HepG2 (cell line): ENCODE data around the gene RPSA. TPM values are rescaled to one million over a fixed set of nuclear protein-coding genes. Genes with fewer than 3 reads are reported as not detected.

Experiments
- ATAC-seq: fragments of 200-7000 bp; cut with Tn5 transposase; 3 replicates; pipeline ENCODE4 v1.9.1; 2020; ENCODE audit warnings: mild to moderate bottlenecking, moderate library complexity
- BruUV-seq: library from RNA; stranded (reverse); fragments of 400-500 nt; replicated peaks from 2 replicates; lab custom pipeline; 2021; lab: Mats Ljungman, UMichigan
- CTCF ChIA-PET: fragments of 300-600 bp; formaldehyde crosslinking; extraction: SDS; loops from one replicate; lab custom pipeline; 2021; ENCODE audit warnings: low total read pairs, inconsistent platforms, low intra/inter-chr PET ratio; lab: Yijun Ruan, JAX
- POLR2A ChIA-PET: fragments of 350-600 bp; sonication (Branson Sonifier 250); formaldehyde crosslinking; loops from one replicate; lab custom pipeline; 2020; ENCODE audit warnings: antibody characterized with exemption, inconsistent platforms; lab: Yijun Ruan, JAX
- DNase-seq: peaks from one replicate; pipeline ENCODE4 v3.0.0-alpha.2; 2015; ENCODE audit warnings: low spot score
- FAIRE-seq: peaks from 3 replicates; lab custom pipeline; 2011; peaks lifted over from hg19 to GRCh38; lab: Jason Lieb, UNC
- H2AFZ ChIP-seq: one replicate; pipeline ENCODE4 v1.6.1; 2011; ENCODE audit warnings: low read length, inconsistent platforms
- H3K27ac ChIP-seq: fragments of 300-600 bp; 3 replicates; pipeline ENCODE4 v1.8.0; 2011; ENCODE audit warnings: mixed run types, mild to moderate bottlenecking, mixed read lengths, low read length, inconsistent platforms; ENCODE audit not compliant: insufficient read depth; ENCODE audit errors: extremely low read length
- H3K27me3 ChIP-seq, 2 experiments: fragments of 200-600 bp in 1 of 2; 2 replicates in 1 of 2; 3 replicates in 1 of 2; pipeline versions ENCODE4 v1.6.0 to v1.8.0; 2011; ENCODE audit warnings: low read length in 2 of 2, mild to moderate bottlenecking in 2 of 2, moderate library complexity in 2 of 2, inconsistent platforms in 1 of 2; ENCODE audit not compliant: insufficient read depth in 2 of 2, control insufficient read depth in 1 of 2
- H3K36me3 ChIP-seq, 2 experiments: fragments of 200-600 bp in 1 of 2; replicated peaks in 1 of 2; 2 replicates in 1 of 2; 3 replicates in 1 of 2; pipeline versions ENCODE4 v1.5.1 to v1.8.0; 2011; ENCODE audit warnings: low read length in 2 of 2, inconsistent platforms in 1 of 2; ENCODE audit not compliant: insufficient read depth in 2 of 2, control insufficient read depth in 1 of 2
- H3K4me1 ChIP-seq: 2 replicates; pipeline ENCODE4 v1.5.1; 2012; ENCODE audit warnings: low read length, inconsistent platforms; ENCODE audit not compliant: insufficient read depth
- H3K4me2 ChIP-seq: 2 replicates; pipeline ENCODE4 v1.6.0; 2011; ENCODE audit warnings: low read depth, low read length, inconsistent platforms
- H3K4me3 ChIP-seq, 3 experiments: fragments of 200-600 bp in 1 of 3; sonication (generic), shearing (Covaris generic) in 1 of 3; replicated peaks in 1 of 3; 2 replicates each; pipeline ENCODE4 v1.5.1; 2011 to 2016; ENCODE audit warnings: low read length in 3 of 3, inconsistent platforms in 2 of 3, low read depth in 2 of 3, mild to moderate bottlenecking in 2 of 3, control low read depth in 1 of 3, mixed read lengths in 1 of 3; ENCODE audit not compliant: insufficient read depth in 1 of 3
- H3K79me2 ChIP-seq: one replicate; pipeline ENCODE4 v1.6.1; 2011; ENCODE audit warnings: low read length, inconsistent platforms; ENCODE audit not compliant: insufficient read depth
- H3K9ac ChIP-seq: 2 replicates; pipeline ENCODE4 v1.6.0; 2011; ENCODE audit warnings: mild to moderate bottlenecking, low read depth, low read length, inconsistent platforms; ENCODE audit not compliant: insufficient read depth
- H3K9me3 ChIP-seq: 2 replicates; pipeline ENCODE4 v1.5.1; 2012; ENCODE audit warnings: mild to moderate bottlenecking, low read length
- H4K20me1 ChIP-seq: 2 replicates; pipeline ENCODE4 v1.6.0; 2011; ENCODE audit warnings: inconsistent platforms, mild to moderate bottlenecking, low read length, moderate library complexity; ENCODE audit not compliant: insufficient read depth
- ARNT2 ChIP-seq: sonication (generic); formaldehyde crosslinking; IDR thresholded peaks from 2 replicates; pipeline ENCODE4 v1.8.0; 2022; ENCODE audit warnings: mild to moderate bottlenecking, low read depth, missing genetic modification reagents, moderate library complexity
- ATF2 ChIP-seq: sonication (generic); formaldehyde crosslinking; IDR thresholded peaks from 2 replicates; pipeline ENCODE4 v1.4.0; 2020; ENCODE audit warnings: missing genetic modification reagents
- BRCA1 ChIP-seq: sonication (generic); formaldehyde crosslinking; IDR thresholded peaks from 2 replicates; pipeline ENCODE4 v1.4.0; 2020; ENCODE audit warnings: missing genetic modification reagents
- HCFC1 ChIP-seq: fragments of 150-350 bp; IDR thresholded peaks from 2 replicates; pipeline ENCODE4 v1.6.1; 2014; ENCODE audit warnings: low read depth, low read length
- HNRNPUL1 ChIP-seq: fragments of 200-400 bp; formaldehyde crosslinking; IDR thresholded peaks from 2 replicates; pipeline ENCODE4 v1.6.1; 2017; ENCODE audit warnings: low read depth, mild to moderate bottlenecking, low read length, moderate library complexity
- KDM1A ChIP-seq: IDR thresholded peaks from 2 replicates; pipeline ENCODE4 v1.6.1; 2016; ENCODE audit warnings: missing compliant biosample characterization
- NBN ChIP-seq: fragments of 450-650 bp; conservative IDR thresholded peaks from 2 replicates; pipeline ENCODE4 v1.6.1; 2017
- RBM39 ChIP-seq: fragments of 200-400 bp; formaldehyde crosslinking; IDR thresholded peaks from one replicate; pipeline ENCODE4 v1.6.1; 2018; ENCODE audit warnings: antibody characterized with exemption, mild to moderate bottlenecking, low read depth, low read length; ENCODE audit not compliant: poor library complexity, severe bottlenecking
- SIX1 ChIP-seq: sonication (generic); formaldehyde crosslinking; IDR thresholded peaks from 2 replicates; pipeline ENCODE4 v1.4.0; 2020; ENCODE audit warnings: missing genetic modification reagents, borderline replicate concordance
- U2AF1 ChIP-seq: fragments of 200-400 bp; formaldehyde crosslinking; optimal IDR thresholded peaks from 2 replicates; pipeline ENCODE3; 2017; ENCODE audit warnings: mild to moderate bottlenecking, low read depth, low read length
- ZBTB14 ChIP-seq: sonication (generic); formaldehyde crosslinking; IDR thresholded peaks from 2 replicates; pipeline ENCODE4 v1.4.0; 2020; ENCODE audit warnings: missing genetic modification reagents
- ZNF160 ChIP-seq: sonication (generic); formaldehyde crosslinking; IDR thresholded peaks from 2 replicates; pipeline ENCODE4 v1.8.0; 2022; ENCODE audit warnings: mild to moderate bottlenecking, inconsistent platforms, missing genetic modification reagents
- ZNF609 ChIP-seq: sonication (generic); formaldehyde crosslinking; IDR thresholded peaks from 2 replicates; pipeline ENCODE4 v1.4.0; 2020; ENCODE audit warnings: mild to moderate bottlenecking, missing genetic modification reagents, borderline replicate concordance
- ZNF761 ChIP-seq: sonication (generic); formaldehyde crosslinking; conservative IDR thresholded peaks from 2 replicates; pipeline ENCODE4 v1.4.0; 2020; ENCODE audit warnings: mild to moderate bottlenecking, missing genetic modification reagents
- ZNF850 ChIP-seq: sonication (generic); formaldehyde crosslinking; conservative IDR thresholded peaks from 2 replicates; pipeline ENCODE4 v1.9.0; 2021; ENCODE audit warnings: mild to moderate bottlenecking, missing genetic modification reagents
- WGBS: methylation state at CpG from one replicate; pipeline ENCODE4 v1.1.6; 2017; ENCODE audit warnings: low lambda C conversion rate; 5-methylcytosine and 5-hydroxymethylcytosine counted together
- in situ Hi-C: cut with HindIII; loops from 2 replicates; pipeline ENCODE4 v1.10.0; 2017; ENCODE audit warnings: low pct_unique_long_range_greater_than_20kb; ENCODE audit not compliant: extremely low pct_ligation_motif_present
- intact Hi-C: fragments of 100-400 bp; cut with micrococcal nuclease; formaldehyde crosslinking; loops from one replicate; pipeline ENCODE4 v1.10.0; 2022; ENCODE audit not compliant: unreplicated experiment
- polyA plus RNA-seq, 8 experiments: library from polyadenylated mRNA; depleted of rRNA in 3 of 8; stranded (reverse) in 7 of 8; unstranded in 1 of 8; fragments of >200 nt; fragmentation: Illumina TruSeq in 4 of 8; extraction: Trizol in 4 of 8; gene quantifications; 2 replicates each; pipeline versions ENCODE4 v1.2.1 to v1.2.3, GENCODE V29; 2011 to 2016; ENCODE audit warnings: low read depth in 4 of 8, missing spikeins in 1 of 8, mixed read lengths in 1 of 8; ENCODE audit not compliant: insufficient read depth in 1 of 8
- total RNA-seq, 5 experiments: library from RNA; depleted of rRNA; stranded (reverse); fragments of >200 nt; fragmentation: Illumina TruSeq; extraction: Trizol; gene quantifications; 2 replicates each; pipeline ENCODE4 v1.2.3, GENCODE V29; 2016; ENCODE audit warnings: low read depth in 1 of 5

The RPSA gene
- total and polyA plus RNA-seq, 2 of the 13 experiments (the other 11 are each of a cell fraction or from before 2014, with no cell fraction given), result 1,683 to 3,226 TPM

GRCh38 chr3:39423436-39423970 lies 17.0 kb downstream of the RPSA start (continued):
- TF ChIP-seq ATF2 (CRISPR knock-in tag) (no peak), ZNF609 (CRISPR knock-in tag) (no peak), KDM1A (CRISPR knock-in tag) (no peak), ZNF761 (no peak), ZNF850 (CRISPR knock-in tag) (no peak), ZNF160 (CRISPR knock-in tag) (no peak)

- ATAC-seq (no peak), DNase-seq (no peak), FAIRE-seq (no peak)
- WGBS, result 0% methylated on average over 1 of the region's 1 CpG
- in situ Hi-C loops (no loop called here), intact Hi-C loops (no loop called here)
- Histone ChIP-seq H2AFZ (no peak overlapping the region), H3K36me3 (no peaks in the 10 kb centered on the region), H4K20me1 (no peaks in the 10 kb centered on the region), H3K4me1 (no peaks in the 10 kb centered on the region), H3K9me3 (no peaks in the 10 kb centered on the region), H3K9ac (no peak overlapping the region), H3K79me2 (no peaks in the 10 kb centered on the region), H3K4me2 (no peak overlapping the region), H3K27ac (no peak overlapping the region), H3K27me3 (peaks cover 0 to 6% of the 10 kb centered on the region in 2 experiments; a peak in 2 of 5 replicates), H3K4me3 (no peak overlapping the region)
- ChIA-PET POLR2A (no interaction called here), CTCF (no interaction called here)
- TF ChIP-seq NBN (no peak), ZBTB14 (CRISPR knock-in tag) (no peak), ARNT2 (no peak), HNRNPUL1 (no peak), HCFC1 (no peak), BRCA1 (no peak), RBM39 (no peak), SIX1 (no peak), U2AF1 (no peak)
- BruUV-seq, result no TSS peak
These were observed 19.8 kb downstream of the RPSA start for GRCh38 chr3:39426312-39426711.
